HepG2 (cell line): ENCODE data around the gene MXD1. TPM values are rescaled to one million over a fixed set of nuclear protein-coding genes. Genes with fewer than 3 reads are reported as not detected.

ENCODE experiments used
- ATF6 ChIP-seq: sonication (generic); formaldehyde crosslinking; conservative IDR thresholded peaks from 2 replicates; pipeline ENCODE4 v1.4.0; 2020; ENCODE audit warnings: missing genetic modification reagents
- GZF1 ChIP-seq: sonication (generic); formaldehyde crosslinking; IDR thresholded peaks from 2 replicates; pipeline ENCODE4 v1.5.1; 2020; ENCODE audit warnings: mild to moderate bottlenecking, missing genetic modification reagents
- IKZF1 ChIP-seq: fragments of 450-650 bp; IDR thresholded peaks from 2 replicates; pipeline ENCODE4 v1.7.1; 2016
- IRX3 ChIP-seq: sonication (generic); formaldehyde crosslinking; IDR thresholded peaks from 2 replicates; pipeline ENCODE4 v1.8.1; 2023; ENCODE audit warnings: mild to moderate bottlenecking, low read depth, missing genetic modification reagents, borderline replicate concordance
- KMT2A ChIP-seq: sonication (generic); formaldehyde crosslinking; IDR thresholded peaks from 2 replicates; pipeline ENCODE4 v1.4.0; 2020; ENCODE audit warnings: missing genetic modification reagents
- MIER3 ChIP-seq: IDR thresholded peaks from 2 replicates; pipeline ENCODE4 v1.6.1; 2016; ENCODE audit warnings: missing compliant biosample characterization, borderline replicate concordance
- NFYC ChIP-seq: IDR thresholded peaks from 2 replicates; pipeline ENCODE4 v1.6.1; 2016; ENCODE audit warnings: missing genetic modification reagents, missing compliant biosample characterization
- NKX3-1 ChIP-seq: sonication (generic); formaldehyde crosslinking; IDR thresholded peaks from 2 replicates; pipeline ENCODE4 v1.5.0; 2020; ENCODE audit warnings: missing genetic modification reagents
- PHB2 ChIP-seq: fragments of 450-650 bp; IDR thresholded peaks from 2 replicates; pipeline ENCODE4 v1.6.1; 2018; ENCODE audit not compliant: partially characterized antibody
- PHF21A ChIP-seq: sonication (generic); formaldehyde crosslinking; IDR thresholded peaks from 2 replicates; pipeline ENCODE4 v1.5.0; 2020; ENCODE audit warnings: mild to moderate bottlenecking, missing genetic modification reagents
- PRPF4 ChIP-seq: fragments of 200-400 bp; formaldehyde crosslinking; IDR thresholded peaks from 2 replicates; pipeline ENCODE4 v1.6.1; 2016; ENCODE audit warnings: low read length, low read depth; ENCODE audit not compliant: poor library complexity, severe bottlenecking
- RBFOX2 ChIP-seq: fragments of 200-400 bp; formaldehyde crosslinking; IDR thresholded peaks from 2 replicates; pipeline ENCODE4 v1.6.1; 2017; ENCODE audit warnings: low read depth, mild to moderate bottlenecking, low read length
- RBM39 ChIP-seq: fragments of 200-400 bp; formaldehyde crosslinking; IDR thresholded peaks from one replicate; pipeline ENCODE4 v1.6.1; 2018; ENCODE audit warnings: antibody characterized with exemption, mild to moderate bottlenecking, low read depth, low read length; ENCODE audit not compliant: poor library complexity, severe bottlenecking
- RFXANK ChIP-seq: IDR thresholded peaks from 2 replicates; pipeline ENCODE4 v1.6.1; 2016
- SYNCRIP ChIP-seq: fragments of 200-400 bp; formaldehyde crosslinking; IDR thresholded peaks from 2 replicates; pipeline ENCODE4 v1.6.1; 2018; ENCODE audit warnings: mild to moderate bottlenecking, low read depth, low read length; ENCODE audit not compliant: insufficient read depth
- TGIF2 ChIP-seq: IDR thresholded peaks from 2 replicates; pipeline ENCODE4 v1.6.1; 2016; ENCODE audit warnings: control low read depth, missing compliant biosample characterization
- ZNF260 ChIP-seq: sonication (generic); formaldehyde crosslinking; IDR thresholded peaks from 2 replicates; pipeline ENCODE4 v1.4.0; 2020; ENCODE audit warnings: missing genetic modification reagents, low read depth, mild to moderate bottlenecking, borderline replicate concordance
- ZNF556 ChIP-seq: sonication (generic); formaldehyde crosslinking; IDR thresholded peaks from 2 replicates; pipeline ENCODE4 v1.4.0; 2020; ENCODE audit warnings: mild to moderate bottlenecking, missing genetic modification reagents, borderline replicate concordance
- ZNF598 ChIP-seq: sonication (generic); formaldehyde crosslinking; IDR thresholded peaks from 2 replicates; pipeline ENCODE4 v1.5.1; 2020; ENCODE audit warnings: mild to moderate bottlenecking, missing genetic modification reagents, borderline replicate concordance
- ZNF709 ChIP-seq: sonication (generic); formaldehyde crosslinking; IDR thresholded peaks from 2 replicates; pipeline ENCODE4 v1.5.0; 2020; ENCODE audit warnings: mild to moderate bottlenecking, missing genetic modification reagents
- polyA plus RNA-seq, 8 experiments: library from polyadenylated mRNA; depleted of rRNA in 3 of 8; stranded (reverse) in 7 of 8; unstranded in 1 of 8; fragments of >200 nt; fragmentation: Illumina TruSeq in 4 of 8; extraction: Trizol in 4 of 8; gene quantifications; 2 replicates each; pipeline versions ENCODE4 v1.2.1 to v1.2.3, GENCODE V29; 2011 to 2016; ENCODE audit warnings: low read depth in 4 of 8, missing spikeins in 1 of 8, mixed read lengths in 1 of 8; ENCODE audit not compliant: insufficient read depth in 1 of 8
- total RNA-seq, 5 experiments: library from RNA; depleted of rRNA; stranded (reverse); fragments of >200 nt; fragmentation: Illumina TruSeq; extraction: Trizol; gene quantifications; 2 replicates each; pipeline ENCODE4 v1.2.3, GENCODE V29; 2016; ENCODE audit warnings: low read depth in 1 of 5
- TF ChIP-seq, protein P1 (sequence below): sonication (generic); formaldehyde crosslinking; IDR thresholded peaks from 2 replicates; pipeline ENCODE4 v1.4.0; 2020; ENCODE audit warnings: missing genetic modification reagents, borderline replicate concordance

The MXD1 gene
- total and polyA plus RNA-seq, 2 of the 13 experiments (the other 11 are each of a cell fraction or from before 2014, with no cell fraction given), result 6.4 to 14.9 TPM

GRCh38 chr2:69893684-69894551 lies 21.0 kb upstream of the MXD1 start, which contains the start of gene SNRNP27 (continued):
- peak; percentile 76; the same call in 1 of the 2 replicates for TF ChIP-seq ATF6 (CRISPR knock-in tag)
- peak; percentile 51; the same call in 1 of the 2 replicates for TF ChIP-seq ZNF556
- peak; percentile 86 for TF ChIP-seq RBM39
- peak; percentile 78; the same call in 1 of the 2 replicates for TF ChIP-seq ZNF598 (CRISPR knock-in tag)
- peak; percentile 73; the same call in 1 of the 2 replicates for TF ChIP-seq IRX3 (CRISPR knock-in tag)
- TF ChIP-seq PRPF4, result no peak
- TF ChIP-seq ZNF709 (CRISPR knock-in tag), result peak; percentile 86
- TF ChIP-seq SYNCRIP, result no peak
- no peak for TF ChIP-seq IKZF1
- no peak for TF ChIP-seq PHB2
- TF ChIP-seq GZF1 (CRISPR knock-in tag), result 0 out of 2 replicates have a peak, but pooled peaks have one; percentile 31
- TF ChIP-seq NKX3-1 (CRISPR knock-in tag), result peak; percentile 96
- TF ChIP-seq PHF21A (CRISPR knock-in tag), result peak; percentile 32
- no peak; the same call in 1 of the 2 replicates for TF ChIP-seq ZNF260
- peak; percentile 97 for TF ChIP-seq KMT2A (CRISPR knock-in tag)
- TF ChIP-seq MIER3 (CRISPR knock-in tag), result peak; percentile 90; the same call in 1 of the 2 replicates
- TF ChIP-seq, protein P1, sequence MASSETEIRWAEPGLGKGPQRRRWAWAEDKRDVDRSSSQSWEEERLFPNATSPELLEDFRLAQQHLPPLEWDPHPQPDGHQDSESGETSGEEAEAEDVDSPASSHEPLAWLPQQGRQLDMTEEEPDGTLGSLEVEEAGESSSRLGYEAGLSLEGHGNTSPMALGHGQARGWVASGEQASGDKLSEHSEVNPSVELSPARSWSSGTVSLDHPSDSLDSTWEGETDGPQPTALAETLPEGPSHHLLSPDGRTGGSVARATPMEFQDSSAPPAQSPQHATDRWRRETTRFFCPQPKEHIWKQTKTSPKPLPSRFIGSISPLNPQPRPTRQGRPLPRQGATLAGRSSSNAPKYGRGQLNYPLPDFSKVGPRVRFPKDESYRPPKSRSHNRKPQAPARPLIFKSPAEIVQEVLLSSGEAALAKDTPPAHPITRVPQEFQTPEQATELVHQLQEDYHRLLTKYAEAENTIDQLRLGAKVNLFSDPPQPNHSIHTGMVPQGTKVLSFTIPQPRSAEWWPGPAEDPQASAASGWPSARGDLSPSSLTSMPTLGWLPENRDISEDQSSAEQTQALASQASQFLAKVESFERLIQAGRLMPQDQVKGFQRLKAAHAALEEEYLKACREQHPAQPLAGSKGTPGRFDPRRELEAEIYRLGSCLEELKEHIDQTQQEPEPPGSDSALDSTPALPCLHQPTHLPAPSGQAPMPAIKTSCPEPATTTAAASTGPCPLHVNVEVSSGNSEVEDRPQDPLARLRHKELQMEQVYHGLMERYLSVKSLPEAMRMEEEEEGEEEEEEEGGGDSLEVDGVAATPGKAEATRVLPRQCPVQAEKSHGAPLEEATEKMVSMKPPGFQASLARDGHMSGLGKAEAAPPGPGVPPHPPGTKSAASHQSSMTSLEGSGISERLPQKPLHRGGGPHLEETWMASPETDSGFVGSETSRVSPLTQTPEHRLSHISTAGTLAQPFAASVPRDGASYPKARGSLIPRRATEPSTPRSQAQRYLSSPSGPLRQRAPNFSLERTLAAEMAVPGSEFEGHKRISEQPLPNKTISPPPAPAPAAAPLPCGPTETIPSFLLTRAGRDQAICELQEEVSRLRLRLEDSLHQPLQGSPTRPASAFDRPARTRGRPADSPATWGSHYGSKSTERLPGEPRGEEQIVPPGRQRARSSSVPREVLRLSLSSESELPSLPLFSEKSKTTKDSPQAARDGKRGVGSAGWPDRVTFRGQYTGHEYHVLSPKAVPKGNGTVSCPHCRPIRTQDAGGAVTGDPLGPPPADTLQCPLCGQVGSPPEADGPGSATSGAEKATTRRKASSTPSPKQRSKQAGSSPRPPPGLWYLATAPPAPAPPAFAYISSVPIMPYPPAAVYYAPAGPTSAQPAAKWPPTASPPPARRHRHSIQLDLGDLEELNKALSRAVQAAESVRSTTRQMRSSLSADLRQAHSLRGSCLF, result peak; percentile 91; the same call in 1 of the 2 replicates
- peak; percentile 78 for TF ChIP-seq RBFOX2
- peak; percentile 53; the same call in 1 of the 2 replicates for TF ChIP-seq NFYC (CRISPR knock-in tag)
- peak; percentile 97 for TF ChIP-seq TGIF2
- TF ChIP-seq RFXANK (CRISPR knock-in tag), result peak; percentile 86
